PC-3 (cell line): ENCODE data around the gene TIMM8B. TPM values are rescaled to one million over a fixed set of nuclear protein-coding genes. Genes with fewer than 3 reads are reported as not detected.

Experiments used
- ATAC-seq: fragments of 200-7000 bp; cut with Tn5 transposase; 2 replicates; pipeline ENCODE4 v1.9.1; 2020; ENCODE audit warnings: mild to moderate bottlenecking, moderate library complexity
- BruUV-seq: library from RNA; stranded (reverse); fragments of 400-500 nt; replicated peaks from 2 replicates; lab custom pipeline; 2021; lab: Mats Ljungman, UMichigan
- CTCF ChIA-PET: fragments of 300-600 bp; sonication (Branson Sonifier 250); formaldehyde crosslinking; loops from one replicate; lab custom pipeline; 2022; ENCODE audit warnings: antibody characterized with exemption; lab: Charles Lee
- POLR2A ChIA-PET: fragments of 300-600 bp; sonication (Branson Sonifier 250); formaldehyde crosslinking; loops from one replicate; lab custom pipeline; 2022; ENCODE audit warnings: antibody characterized with exemption; ENCODE audit not compliant: unreplicated experiment; lab: Charles Lee
- DNase-seq: peaks from one replicate; pipeline ENCODE4 v3.0.0-alpha.2; 2015
- H2AFZ ChIP-seq: fragments of 300-600 bp; sonication (generic); 2 replicates; pipeline ENCODE4 v1.6.0; 2016; ENCODE audit warnings: antibody characterized with exemption, low read length
- H3F3A ChIP-seq: fragments of 300-600 bp; sonication (generic); one replicate; pipeline ENCODE4 v1.6.0; 2017; ENCODE audit warnings: antibody characterized with exemption, low read length, control low read depth, mild to moderate bottlenecking; ENCODE audit not compliant: unreplicated experiment
- H3K27ac ChIP-seq: fragments of 300-600 bp; sonication (generic); 2 replicates; pipeline ENCODE4 v1.5.1; 2016; ENCODE audit warnings: mild to moderate bottlenecking, low read length
- H3K27me3 ChIP-seq: fragments of 300-600 bp; sonication (generic); 2 replicates; pipeline ENCODE4 v1.6.1; 2016; ENCODE audit warnings: low read length, mixed read lengths
- H3K36me3 ChIP-seq: fragments of 300-600 bp; sonication (generic); 2 replicates; pipeline ENCODE4 v1.6.1; 2016; ENCODE audit warnings: low read depth, mixed run types, low read length, mixed read lengths
- H3K4me1 ChIP-seq: fragments of 300-600 bp; sonication (generic); 2 replicates; pipeline ENCODE4 v1.5.1; 2016; ENCODE audit warnings: low read length; ENCODE audit not compliant: insufficient read depth
- H3K4me2 ChIP-seq: fragments of 300-600 bp; sonication (generic); 2 replicates; pipeline ENCODE4 v1.6.0; 2016; ENCODE audit warnings: low read length
- H3K4me3 ChIP-seq: fragments of 300-600 bp; sonication (generic); 2 replicates; pipeline ENCODE4 v1.5.1; 2016; ENCODE audit warnings: mild to moderate bottlenecking, low read length, mixed read lengths
- H3K79me2 ChIP-seq: fragments of 300-600 bp; sonication (generic); 2 replicates; pipeline ENCODE4 v1.6.1; 2017; ENCODE audit warnings: low read length, mixed read lengths
- H3K9ac ChIP-seq: fragments of 300-600 bp; sonication (generic); 2 replicates; pipeline ENCODE4 v1.6.0; 2016; ENCODE audit warnings: mild to moderate bottlenecking, low read length
- H3K9me2 ChIP-seq: fragments of 300-600 bp; sonication (generic); replicated peaks from 2 replicates; pipeline ENCODE4 v1.6.1; 2016; ENCODE audit warnings: mixed run types, low read length, mixed read lengths
- H3K9me3 ChIP-seq: fragments of 300-600 bp; sonication (generic); 2 replicates; pipeline ENCODE4 v1.6.1; 2016; ENCODE audit warnings: low read length, mixed read lengths
- H4K20me1 ChIP-seq: fragments of 300-600 bp; sonication (generic); 2 replicates; pipeline ENCODE4 v1.6.1; 2016; ENCODE audit warnings: low read length, mixed read lengths
- EZH2 ChIP-seq: fragments of 300-600 bp; sonication (generic); IDR thresholded peaks from one replicate; pipeline ENCODE4 v1.6.1; 2017; ENCODE audit warnings: antibody characterized with exemption, mild to moderate bottlenecking, low read length; ENCODE audit not compliant: unreplicated experiment
- EZH2phosphoT487 ChIP-seq: fragments of 300-600 bp; sonication (generic); IDR thresholded peaks from 2 replicates; pipeline ENCODE4 v1.6.1; 2018; ENCODE audit warnings: mild to moderate bottlenecking, antibody characterized with exemption, low read length, borderline replicate concordance
- intact Hi-C: fragments of 100-400 bp; cut with micrococcal nuclease; formaldehyde crosslinking; loops from 2 replicates; pipeline ENCODE4 v1.9.0; 2023
- total RNA-seq: library from RNA; depleted of rRNA; stranded (reverse); fragments of >200 nt; gene quantifications from 2 replicates; pipeline ENCODE4 v1.2.3, GENCODE V29; 2014
- TF ChIP-seq, protein P1 (sequence below): fragments of 300-600 bp; sonication (generic); conservative IDR thresholded peaks from 2 replicates; pipeline ENCODE4 v1.5.1; 2017; ENCODE audit warnings: antibody characterized with exemption, low read depth, mild to moderate bottlenecking, low read length

The TIMM8B gene
- total RNA-seq, 1 experiment from 2014 or later: 238 TPM

DNA sequence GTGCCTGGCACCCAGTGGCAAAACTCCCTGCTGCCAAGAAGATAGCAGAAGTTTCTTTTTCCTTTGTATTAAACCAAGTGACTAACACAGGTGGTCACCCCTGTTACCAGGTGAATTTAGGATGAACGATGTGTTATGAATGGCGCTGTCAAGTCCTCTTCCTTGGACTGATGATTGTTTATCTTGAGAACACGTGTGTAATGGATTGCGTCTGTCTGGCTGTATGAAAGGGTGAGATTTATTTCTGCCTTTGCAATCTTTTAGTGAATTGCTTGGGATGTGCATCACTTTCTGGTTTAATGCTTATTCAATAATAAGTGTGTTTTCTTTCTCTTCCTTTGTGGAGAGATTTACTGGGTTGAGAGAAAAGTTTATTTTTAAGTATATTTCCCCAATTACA lies 36.6 kb upstream of the TIMM8B start:
- no peak for TF ChIP-seq EZH2
- no peak for TF ChIP-seq EZH2phosphoT487
- TF ChIP-seq, protein P1, sequence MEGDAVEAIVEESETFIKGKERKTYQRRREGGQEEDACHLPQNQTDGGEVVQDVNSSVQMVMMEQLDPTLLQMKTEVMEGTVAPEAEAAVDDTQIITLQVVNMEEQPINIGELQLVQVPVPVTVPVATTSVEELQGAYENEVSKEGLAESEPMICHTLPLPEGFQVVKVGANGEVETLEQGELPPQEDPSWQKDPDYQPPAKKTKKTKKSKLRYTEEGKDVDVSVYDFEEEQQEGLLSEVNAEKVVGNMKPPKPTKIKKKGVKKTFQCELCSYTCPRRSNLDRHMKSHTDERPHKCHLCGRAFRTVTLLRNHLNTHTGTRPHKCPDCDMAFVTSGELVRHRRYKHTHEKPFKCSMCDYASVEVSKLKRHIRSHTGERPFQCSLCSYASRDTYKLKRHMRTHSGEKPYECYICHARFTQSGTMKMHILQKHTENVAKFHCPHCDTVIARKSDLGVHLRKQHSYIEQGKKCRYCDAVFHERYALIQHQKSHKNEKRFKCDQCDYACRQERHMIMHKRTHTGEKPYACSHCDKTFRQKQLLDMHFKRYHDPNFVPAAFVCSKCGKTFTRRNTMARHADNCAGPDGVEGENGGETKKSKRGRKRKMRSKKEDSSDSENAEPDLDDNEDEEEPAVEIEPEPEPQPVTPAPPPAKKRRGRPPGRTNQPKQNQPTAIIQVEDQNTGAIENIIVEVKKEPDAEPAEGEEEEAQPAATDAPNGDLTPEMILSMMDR: no peak
- H3K9me3 ChIP-seq: no peaks in the 10 kb centered on the region
- ChIA-PET CTCF (no interaction called here), POLR2A (no interaction called here)
- no peaks in the 10 kb centered on the region for H4K20me1 ChIP-seq
- H2AFZ ChIP-seq: no peak overlapping the region
- intact Hi-C loops: no loop called here
- BruUV-seq: no TSS peak
- H3K9ac ChIP-seq: no peak overlapping the region
- peaks cover 3% of the 10 kb centered on the region for H3F3A ChIP-seq
- H3K4me1 ChIP-seq: peaks cover 34% of the 10 kb centered on the region
- no peaks in the 10 kb centered on the region for H3K79me2 ChIP-seq
- H3K4me2 ChIP-seq: no peak overlapping the region
- no peaks in the 10 kb centered on the region for H3K36me3 ChIP-seq
- DNase-seq: no peak
- no peak overlapping the region for H3K27ac ChIP-seq
- no peaks in the 10 kb centered on the region for H3K9me2 ChIP-seq
- H3K27me3 ChIP-seq: no peaks in the 10 kb centered on the region
- no peak for ATAC-seq
- no peak overlapping the region for H3K4me3 ChIP-seq

DNA sequence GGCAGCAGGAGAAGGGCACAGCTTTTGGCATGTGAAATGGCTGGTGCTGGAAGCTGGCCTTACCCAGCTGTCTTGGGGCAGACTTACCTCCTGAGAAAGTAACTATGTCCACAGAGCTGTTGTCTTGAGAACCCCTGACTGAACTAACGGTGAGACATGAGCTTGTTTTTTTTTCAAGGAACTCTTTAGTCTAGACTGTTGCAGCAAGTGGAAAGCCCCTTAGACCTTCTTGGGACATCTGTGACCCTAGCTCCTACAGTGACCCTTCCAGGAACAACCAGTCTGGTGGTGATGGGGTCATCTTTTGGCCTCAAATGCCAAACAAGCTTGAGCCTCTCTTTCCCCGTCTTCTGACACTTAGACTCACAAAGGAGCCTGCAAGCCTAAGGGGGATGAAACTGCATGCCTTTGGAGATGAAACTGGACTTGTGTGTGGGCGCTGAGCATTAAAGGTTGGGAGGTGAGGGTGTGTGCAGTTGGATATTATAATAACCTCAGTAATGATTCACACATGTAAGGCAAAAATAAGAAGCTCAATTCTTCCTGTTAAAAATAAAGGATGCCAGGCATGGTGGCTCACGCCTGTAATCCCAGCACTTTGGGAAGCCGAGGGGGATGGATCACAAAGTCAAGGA lies 35.5 kb upstream of the TIMM8B start:
- no peaks in the 10 kb centered on the region for H3K9me2 ChIP-seq
- DNase-seq (no peak), ATAC-seq (no peak)
- no peak overlapping the region for H2AFZ ChIP-seq
- H3K79me2 ChIP-seq: no peaks in the 10 kb centered on the region
- H4K20me1 ChIP-seq: no peaks in the 10 kb centered on the region
- BruUV-seq: no TSS peak
- H3K4me2 ChIP-seq: no peak overlapping the region
- H3K4me3 ChIP-seq: no peak overlapping the region
- H3F3A ChIP-seq: peaks cover 3% of the 10 kb centered on the region
- no peak overlapping the region for H3K9ac ChIP-seq
- ChIA-PET CTCF (no interaction called here), POLR2A (interaction anchor here (0.6 kb wide), 1 partner anchor 126 kb away, joined by 3 read pairs; no protein-coding TSS in a partner anchor)
- TF ChIP-seq, protein P1: no peak
- no peak for TF ChIP-seq EZH2
- no peak for TF ChIP-seq EZH2phosphoT487
- H3K36me3 ChIP-seq: no peaks in the 10 kb centered on the region
- H3K27ac ChIP-seq: peak overlapping the region; percentile 95; the same call in 1 of the 2 replicates
- H3K9me3 ChIP-seq: no peaks in the 10 kb centered on the region
- intact Hi-C loops: loop anchor here (2.0 kb wide), 1 partner anchor 53 kb away; the partner anchor contains the start of gene BCO2
- H3K27me3 ChIP-seq: no peaks in the 10 kb centered on the region
- peaks cover 37% of the 10 kb centered on the region for H3K4me1 ChIP-seq

DNA sequence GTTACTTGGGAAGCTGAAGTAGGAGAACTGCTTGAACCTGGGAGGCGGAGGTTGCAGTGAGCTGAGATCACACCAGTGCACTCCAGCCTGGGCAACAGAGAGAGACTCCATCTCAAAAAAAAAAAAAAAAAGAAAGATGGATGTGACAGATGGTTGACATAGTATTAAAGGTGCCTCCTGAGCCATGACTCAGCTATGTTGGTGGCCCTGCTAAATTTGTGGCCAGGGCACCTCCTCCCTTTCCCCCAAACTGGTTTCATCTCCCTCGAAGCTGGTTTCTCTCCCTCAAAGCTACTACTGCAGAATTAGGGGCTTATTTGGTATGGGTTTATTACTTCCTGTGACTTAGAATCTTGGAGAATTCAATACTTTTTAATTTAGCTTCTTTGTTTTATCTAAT lies 31.6 kb upstream of the TIMM8B start:
- no peaks in the 10 kb centered on the region for H3K27me3 ChIP-seq
- H3K79me2 ChIP-seq: no peaks in the 10 kb centered on the region
- peaks cover 3% of the 10 kb centered on the region for H3F3A ChIP-seq
- peaks cover 41% of the 10 kb centered on the region for H3K4me1 ChIP-seq
- no peak overlapping the region for H3K27ac ChIP-seq
- DNase-seq (no peak), ATAC-seq (no peak)
- BruUV-seq: no TSS peak
- H3K36me3 ChIP-seq: no peaks in the 10 kb centered on the region
- H3K9me2 ChIP-seq: no peaks in the 10 kb centered on the region
- 0 out of 2 replicates have a peak, but pooled peaks cover 3% of the 10 kb centered on the region for H3K9me3 ChIP-seq
- intact Hi-C loops: no loop called here
- no peak overlapping the region for H3K9ac ChIP-seq
- H3K4me3 ChIP-seq: no peak overlapping the region
- no peaks in the 10 kb centered on the region for H4K20me1 ChIP-seq
- no peak overlapping the region for H2AFZ ChIP-seq
- no peak overlapping the region for H3K4me2 ChIP-seq
- TF ChIP-seq EZH2phosphoT487: no peak
- no peak for TF ChIP-seq EZH2
- TF ChIP-seq, protein P1: no peak
- ChIA-PET POLR2A (no interaction called here), CTCF (no interaction called here)
